ENCODE data around the gene BIVM. TPM values are rescaled to one million over a fixed set of nuclear protein-coding genes. Genes with fewer than 3 reads are reported as not detected.

Gene BIVM
- total RNA-seq, 4 donors from 2014 or later, result 16.2 to 19.5 (median 16.7) TPM

DNA sequence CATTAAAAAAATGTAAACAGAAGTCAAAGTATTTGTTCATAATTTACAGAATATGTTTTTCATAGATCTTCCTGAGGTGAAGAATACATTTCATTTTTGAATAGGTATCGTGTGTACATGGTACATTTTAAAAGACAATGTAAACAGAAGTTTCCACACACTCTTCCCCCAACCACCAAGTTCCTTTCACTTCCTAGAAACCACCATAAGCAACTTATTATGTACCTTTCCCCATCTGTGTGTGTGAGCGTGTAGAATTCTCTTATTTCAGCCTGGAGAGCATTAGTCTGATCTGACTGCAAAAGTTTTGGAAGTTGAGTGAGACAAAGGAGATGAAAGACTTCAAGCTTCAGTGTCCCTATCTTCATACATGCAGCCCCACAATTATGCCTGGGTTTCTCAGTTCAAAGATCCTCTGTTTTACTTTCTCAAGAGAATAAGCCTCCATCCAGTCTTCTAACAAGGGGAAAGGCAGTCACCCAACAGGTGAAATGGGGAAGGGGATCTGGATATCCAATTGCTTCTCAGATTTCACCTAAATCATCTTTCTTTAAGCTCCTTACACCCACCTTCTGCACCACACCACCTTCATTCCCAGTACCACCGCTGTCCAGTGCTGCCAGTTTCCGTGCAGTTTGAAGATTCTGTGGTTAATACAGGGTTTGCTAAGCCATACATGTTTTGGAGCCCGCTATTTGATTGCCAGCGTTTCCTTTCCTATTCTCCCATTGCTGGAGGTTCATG lies 27.4 kb upstream of the BIVM start:
- H3K4me3 ChIP-seq, result no peak overlapping the region
- intact Hi-C loops (cut with DNase I), result loop anchor here (2.0 to 5.0 kb wide), 2 partner anchors 76 to 173 kb away; partner anchors contain the start of gene ERCC5
- no peaks in the 10 kb centered on the region for H3K27me3 ChIP-seq
- H3K27ac ChIP-seq (replicated peaks in 1 of 4), result no peak overlapping the region
- TF ChIP-seq POLR2A (IDR thresholded peaks at IDR 0.05; ENCODE audit: low read depth) (no peak), EP300 (IDR thresholded peaks at IDR 0.05) (no peak), POLR2AphosphoS5 (IDR thresholded peaks at IDR 0.05) (no peak)
- TF ChIP-seq, protein P1, sequence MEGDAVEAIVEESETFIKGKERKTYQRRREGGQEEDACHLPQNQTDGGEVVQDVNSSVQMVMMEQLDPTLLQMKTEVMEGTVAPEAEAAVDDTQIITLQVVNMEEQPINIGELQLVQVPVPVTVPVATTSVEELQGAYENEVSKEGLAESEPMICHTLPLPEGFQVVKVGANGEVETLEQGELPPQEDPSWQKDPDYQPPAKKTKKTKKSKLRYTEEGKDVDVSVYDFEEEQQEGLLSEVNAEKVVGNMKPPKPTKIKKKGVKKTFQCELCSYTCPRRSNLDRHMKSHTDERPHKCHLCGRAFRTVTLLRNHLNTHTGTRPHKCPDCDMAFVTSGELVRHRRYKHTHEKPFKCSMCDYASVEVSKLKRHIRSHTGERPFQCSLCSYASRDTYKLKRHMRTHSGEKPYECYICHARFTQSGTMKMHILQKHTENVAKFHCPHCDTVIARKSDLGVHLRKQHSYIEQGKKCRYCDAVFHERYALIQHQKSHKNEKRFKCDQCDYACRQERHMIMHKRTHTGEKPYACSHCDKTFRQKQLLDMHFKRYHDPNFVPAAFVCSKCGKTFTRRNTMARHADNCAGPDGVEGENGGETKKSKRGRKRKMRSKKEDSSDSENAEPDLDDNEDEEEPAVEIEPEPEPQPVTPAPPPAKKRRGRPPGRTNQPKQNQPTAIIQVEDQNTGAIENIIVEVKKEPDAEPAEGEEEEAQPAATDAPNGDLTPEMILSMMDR (IDR thresholded peaks at IDR 0.05), result no peak
- peaks cover 11 to 21% (median 14%) of the 10 kb centered on the region in 4 donors for H3K4me1 ChIP-seq
- H3K9me3 ChIP-seq, result no peaks in the 10 kb centered on the region
- 87% methylated on average over 6 of the region's 6 CpGs for WGBS
- peaks cover 0 to 13% (median 2%) of the 10 kb centered on the region in 4 donors for H3K36me3 ChIP-seq
- DNase-seq (ENCODE audit: extremely low spot score), result no peak

DNA sequence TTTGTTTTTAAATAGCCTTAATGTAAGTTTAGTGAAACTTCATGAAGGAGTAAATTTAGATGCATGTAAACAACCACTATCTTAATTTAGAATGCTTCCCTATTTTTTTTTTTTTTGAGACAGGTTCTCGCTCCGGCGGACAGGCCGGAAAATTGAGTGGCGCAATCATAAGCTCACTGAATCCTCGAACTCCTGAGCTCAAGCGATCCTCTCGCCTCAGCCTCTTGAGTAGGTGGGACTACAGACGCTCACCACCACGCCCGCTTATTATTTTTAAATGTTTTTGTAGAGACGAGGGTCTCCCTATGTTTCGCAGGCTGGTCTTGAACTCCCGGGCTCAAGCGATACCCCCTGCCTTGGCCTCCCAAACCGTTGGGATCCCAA lies 26.9 kb upstream of the BIVM start:
- TF ChIP-seq POLR2A (IDR thresholded peaks at IDR 0.05; ENCODE audit: low read depth) (no peak), POLR2AphosphoS5 (IDR thresholded peaks at IDR 0.05) (no peak), EP300 (IDR thresholded peaks at IDR 0.05) (no peak)
- TF ChIP-seq, protein P1 (IDR thresholded peaks at IDR 0.05), result no peak
- Histone ChIP-seq H3K9me3 (no peaks in the 10 kb centered on the region), H3K36me3 (peaks cover 0 to 7% (median 0%) of the 10 kb centered on the region in 4 donors), H3K4me3 (no peak overlapping the region), H3K27ac (replicated peaks in 1 of 4) (no peak overlapping the region), H3K4me1 (peaks cover 11 to 21% (median 14%) of the 10 kb centered on the region in 4 donors), H3K27me3 (no peaks in the 10 kb centered on the region)
- intact Hi-C loops (cut with DNase I), result loop anchor here (2.0 to 5.0 kb wide), 2 partner anchors 75 to 173 kb away; partner anchors contain the start of gene ERCC5
- WGBS, result 92% methylated on average over 16 of the region's 16 CpGs
- no peak for DNase-seq (ENCODE audit: extremely low spot score)

DNA sequence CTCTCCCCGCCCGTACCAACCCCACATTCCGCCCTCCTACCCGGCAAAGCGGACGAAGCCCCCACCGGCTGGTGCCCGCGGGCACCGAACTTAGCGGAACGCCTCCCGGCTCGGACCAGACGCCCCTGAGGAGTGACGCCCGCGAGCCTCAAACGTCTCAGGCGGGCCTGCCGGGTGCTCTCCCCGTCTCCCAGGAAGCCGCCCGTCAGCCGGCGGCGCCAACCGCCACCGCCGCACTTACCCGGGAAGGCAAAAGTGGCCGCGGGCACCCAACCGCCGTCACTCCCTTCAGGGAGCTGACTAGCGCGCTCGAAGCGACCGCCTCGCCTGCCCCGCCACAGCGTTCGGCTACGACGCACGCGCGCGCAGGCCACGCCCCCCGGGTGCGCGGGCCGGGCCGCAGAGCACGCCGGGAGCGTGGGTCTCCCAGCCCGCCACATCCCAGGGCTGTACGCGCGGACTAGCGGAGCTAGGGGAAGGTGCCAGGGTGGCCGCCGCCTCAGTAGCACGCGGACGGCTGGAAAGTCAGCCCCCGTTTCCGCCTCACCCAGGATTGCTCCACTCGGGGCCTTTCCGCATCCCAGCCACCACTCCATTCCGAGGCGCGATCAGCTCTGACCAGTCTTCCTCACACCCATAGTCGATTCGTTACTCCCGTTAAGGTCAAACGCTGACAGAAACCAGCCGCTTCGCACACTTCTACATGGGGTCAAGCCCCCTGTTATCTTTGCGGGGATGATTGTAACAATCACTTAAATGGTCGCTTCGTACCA lies 25.3 kb upstream of the BIVM start, which contains the start of gene TEX30:
Gene TEX30 (minus strand): TSS at position 346 of the 773 bp plus-strand sequence. CDS start 3,760 bp downstream, outside the sequence.
- Histone ChIP-seq H3K4me1 (peaks cover 11 to 21% (median 14%) of the 10 kb centered on the region in 4 donors), H3K9me3 (no peaks in the 10 kb centered on the region), H3K27ac (replicated peaks in 1 of 4) (peak within 1 kb of the TSS; percentile 82 to 91 (median 85)), H3K36me3 (no peaks in the 10 kb centered on the region), H3K27me3 (no peaks in the 10 kb centered on the region), H3K4me3 (peak within 1 kb of the TSS; percentile 75 to 91 (median 86))
- TF ChIP-seq EP300 (IDR thresholded peaks at IDR 0.05) (no peak), POLR2AphosphoS5 (IDR thresholded peaks at IDR 0.05) (peak; percentile 86 to 89), POLR2A (IDR thresholded peaks at IDR 0.05; ENCODE audit: low read depth) (peak; percentile 57)
- TF ChIP-seq, protein P1 (IDR thresholded peaks at IDR 0.05), result peak in 2 of 3 experiments; percentile 25 to 27
- DNase-seq (ENCODE audit: extremely low spot score), result peak; percentile 92
- intact Hi-C loops (cut with DNase I), result loop anchor here (2.0 to 5.0 kb wide), 3 partner anchors 27 to 175 kb away; partner anchors contain the start of gene ERCC5
- 27% methylated on average over 6 of the region's 85 CpGs for WGBS

DNA sequence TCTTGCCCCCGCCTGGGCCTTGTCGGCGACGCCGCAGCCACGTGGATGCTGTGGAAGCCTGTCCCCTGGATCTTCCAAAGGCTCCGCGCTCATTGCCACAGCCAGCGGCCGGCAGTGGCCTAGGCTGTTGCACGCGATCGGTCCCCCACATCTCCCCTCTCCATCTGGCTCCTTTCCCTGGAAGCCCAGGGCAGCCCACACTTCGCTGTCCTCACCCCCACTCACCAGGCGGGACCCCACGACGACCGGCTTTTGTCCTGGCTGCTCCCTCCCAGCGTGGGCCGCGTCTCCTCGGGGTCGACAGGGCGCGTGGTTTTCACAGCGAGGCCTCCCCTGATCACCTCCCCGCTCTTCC lies 24.7 kb upstream of the BIVM start:
- Histone ChIP-seq H3K27me3 (no peaks in the 10 kb centered on the region), H3K4me3 (peak overlapping the region; percentile 75 to 91 (median 86)), H3K9me3 (no peaks in the 10 kb centered on the region), H3K36me3 (no peaks in the 10 kb centered on the region), H3K27ac (replicated peaks in 1 of 4) (peak overlapping the region; percentile 82 to 91 (median 85)), H3K4me1 (peaks cover 11 to 21% (median 14%) of the 10 kb centered on the region in 4 donors)
- intact Hi-C loops (cut with DNase I), result loop anchor here (2.0 to 5.0 kb wide), 2 partner anchors 27 to 73 kb away; partner anchors contain the start of gene ERCC5
- TF ChIP-seq, protein P1 (IDR thresholded peaks at IDR 0.05), result no peak
- no peak for TF ChIP-seq POLR2AphosphoS5 (IDR thresholded peaks at IDR 0.05)
- TF ChIP-seq EP300 (IDR thresholded peaks at IDR 0.05), result no peak
- no peak for TF ChIP-seq POLR2A (IDR thresholded peaks at IDR 0.05; ENCODE audit: low read depth)
- DNase-seq (ENCODE audit: extremely low spot score), result no peak
- 77% methylated on average over 27 of the region's 27 CpGs for WGBS

All from esophagus muscularis mucosa (tissue), 4 donors.